AG09309 (cell line): ENCODE measurements around the gene DACT3.
A peak's percentile ranks its signal among the peaks of the same experiment; 100 is the strongest.

Source experiments
- DNase-seq: peaks from one replicate; pipeline ENCODE4 v3.0.0-alpha.2; 2010; ENCODE audit warnings: low read depth
- H3K4me3 ChIP-seq: 2 replicates; pipeline ENCODE4 v1.5.1; 2011; ENCODE audit warnings: mild to moderate bottlenecking, low read depth, low read length, moderate library complexity; ENCODE audit not compliant: control insufficient read depth
- CTCF ChIP-seq: IDR thresholded peaks from 2 replicates; pipeline ENCODE4 v1.5.1; 2011; ENCODE audit warnings: mild to moderate bottlenecking, low read depth, low read length, inconsistent platforms; ENCODE audit not compliant: insufficient read depth, control insufficient read depth; ENCODE audit errors: missing control alignments

The DACT3 gene

GRCh38 chr19:46670813-46671212, 9.8 kb upstream of the DACT3 start:
- no peak for DNase-seq
- no peak overlapping the region for H3K4me3 ChIP-seq
- TF ChIP-seq CTCF = no peak

- DNase-seq = no peak
- TF ChIP-seq CTCF = no peak
- H3K4me3 ChIP-seq = no peak overlapping the region
Observed at GRCh38 chr19:46668662-46669061, 7.7 kb upstream of the DACT3 start.

GRCh38 chr19:46665072-46665471, 4.1 kb upstream of the DACT3 start:
- no peak for DNase-seq
- no peak for TF ChIP-seq CTCF

GRCh38 chr19:46661735-46662592, 982 bp upstream of the DACT3 start:
- TF ChIP-seq CTCF = peak; percentile 97
- peak; percentile 71 for DNase-seq
- H3K4me3 ChIP-seq = peak overlapping the region; percentile 40

More at GRCh38 chr19:46665072-46665471, 4.1 kb upstream of the DACT3 start:
- no peak overlapping the region for H3K4me3 ChIP-seq

- no peak for DNase-seq
- peak overlapping the region; percentile 54 for H3K4me3 ChIP-seq
- no peak for TF ChIP-seq CTCF
Observed at GRCh38 chr19:46660551-46661019, 397 bp downstream of the DACT3 start.

- no peak for DNase-seq
- H3K4me3 ChIP-seq = peak overlapping the region; percentile 54
- TF ChIP-seq CTCF = no peak
Observed at GRCh38 chr19:46660008-46660517, 919 bp downstream of the DACT3 start.
